Epithelial cell of proximal tubule (primary cell): ENCODE data around the gene EGFR. TPM values are rescaled to one million over a fixed set of nuclear protein-coding genes. Genes with fewer than 3 reads are reported as not detected.

Source experiments
- DNase-seq: peaks from one replicate; pipeline ENCODE4 v3.0.0-alpha.2; 2011; ENCODE audit warnings: low read depth
- H3K4me3 ChIP-seq: 2 replicates; pipeline ENCODE4 v1.5.1; 2011; ENCODE audit warnings: low read depth, mild to moderate bottlenecking, low read length
- CTCF ChIP-seq: conservative IDR thresholded peaks from 2 replicates; pipeline ENCODE4 v1.5.1; 2012; ENCODE audit warnings: low read depth, mild to moderate bottlenecking, low read length
- total RNA-seq: library from RNA; depleted of rRNA; stranded (reverse); fragments of >200 nt; gene quantifications from 2 replicates; pipeline ENCODE4 v1.2.3, GENCODE V29; 2015

EGFR gene
- total RNA-seq, 1 donor from 2014 or later = 48.1 TPM

- TF ChIP-seq CTCF = no peak
- DNase-seq = no peak
- no peak overlapping the region for H3K4me3 ChIP-seq
Observed at GRCh38 chr7:55190511-55191160, 171.8 kb downstream of the EGFR start.

GRCh38 chr7:55191161-55191925 lies 172.5 kb downstream of the EGFR start:
- no peak overlapping the region for H3K4me3 ChIP-seq
- no peak for DNase-seq
- TF ChIP-seq CTCF = no peak

GRCh38 chr7:55191926-55192692 lies 173.3 kb downstream of the EGFR start:
- no peak for DNase-seq
- TF ChIP-seq CTCF = no peak
- H3K4me3 ChIP-seq = no peak overlapping the region

- DNase-seq = no peak
- TF ChIP-seq CTCF = no peak
- H3K4me3 ChIP-seq = no peak overlapping the region
Observed at GRCh38 chr7:55192723-55193122, 173.9 kb downstream of the EGFR start.

GRCh38 chr7:55193245-55193644 lies 174.4 kb downstream of the EGFR start:
- no peak overlapping the region for H3K4me3 ChIP-seq
- no peak for DNase-seq
- no peak for TF ChIP-seq CTCF

GRCh38 chr7:55194522-55194921 lies 175.7 kb downstream of the EGFR start:
- no peak overlapping the region for H3K4me3 ChIP-seq
- TF ChIP-seq CTCF = no peak
- DNase-seq = no peak
